CD8-positive, alpha-beta memory T cell (primary cell): Measurements from ENCODE around the gene RIOK3. TPM values are rescaled to one million over a fixed set of nuclear protein-coding genes. Genes with fewer than 3 reads are reported as not detected.

Experiments
- CTCF ChIA-PET: fragments of 350-600 bp; sonication (Branson Sonifier 250); formaldehyde crosslinking; loops from one replicate; lab custom pipeline; 2021; ENCODE audit warnings: antibody characterized with exemption; lab: Charles Lee
- POLR2A ChIA-PET: fragments of 350-600 bp; sonication (Branson Sonifier 250); formaldehyde crosslinking; loops from one replicate; lab custom pipeline; 2021; ENCODE audit warnings: antibody characterized with exemption; lab: Charles Lee
- DNase-seq, 5 donors: peaks; one replicate each; pipeline versions ENCODE4 v3.0.0 to v3.0.0-alpha.2; 2020 to 2022; ENCODE audit warnings: mixed read lengths in 1 of 5
- H3K27ac ChIP-seq: one replicate; pipeline ENCODE4 v1.7.0; 2013; ENCODE audit warnings: low read depth, mild to moderate bottlenecking, low read length, moderate library complexity
- H3K27me3 ChIP-seq: 2 replicates; pipeline ENCODE4 v1.7.0; 2013; ENCODE audit warnings: low read length, mild to moderate bottlenecking; ENCODE audit not compliant: insufficient read depth, poor library complexity, severe bottlenecking
- H3K36me3 ChIP-seq: 2 replicates; pipeline ENCODE4 v1.7.0; 2013; ENCODE audit warnings: mild to moderate bottlenecking, low read length, moderate library complexity; ENCODE audit not compliant: insufficient read depth
- H3K4me1 ChIP-seq: 2 replicates; pipeline ENCODE4 v1.7.0; 2013; ENCODE audit warnings: mild to moderate bottlenecking, low read length, moderate library complexity; ENCODE audit not compliant: insufficient read depth
- H3K4me3 ChIP-seq: 2 replicates; pipeline ENCODE4 v1.7.0; 2013; ENCODE audit warnings: mild to moderate bottlenecking, low read length
- H3K9me3 ChIP-seq: 2 replicates; pipeline ENCODE4 v1.7.0; 2013; ENCODE audit warnings: mild to moderate bottlenecking, low read length
- H3K27ac Mint-ChIP-seq, 8 donors: one replicate each; pipeline ENCODE4 v1.8.0; 2020 to 2021; ENCODE audit warnings: mixed read lengths in 8 of 8, mild to moderate bottlenecking in 6 of 8, inconsistent platforms in 3 of 8, moderate library complexity in 3 of 8
- H3K27me3 Mint-ChIP-seq, 2 donors: one replicate each; pipeline ENCODE4 v1.8.0; 2020 to 2021; ENCODE audit warnings: mixed read lengths in 2 of 2, mild to moderate bottlenecking in 1 of 2, moderate library complexity in 1 of 2
- H3K36me3 Mint-ChIP-seq, 3 donors: one replicate each; pipeline ENCODE4 v1.8.0; 2020 to 2021; ENCODE audit warnings: mixed read lengths in 3 of 3, inconsistent platforms in 1 of 3, mild to moderate bottlenecking in 1 of 3
- H3K4me1 Mint-ChIP-seq, 3 donors: one replicate each; pipeline ENCODE4 v1.8.0; 2020 to 2021; ENCODE audit warnings: mixed read lengths in 3 of 3, inconsistent platforms in 1 of 3, mild to moderate bottlenecking in 1 of 3
- H3K4me3 Mint-ChIP-seq, 7 donors: one replicate each; pipeline ENCODE4 v1.8.0; 2020 to 2021; ENCODE audit warnings: mixed read lengths in 7 of 7, mild to moderate bottlenecking in 6 of 7, moderate library complexity in 4 of 7, inconsistent platforms in 2 of 7
- H3K9me3 Mint-ChIP-seq, 5 donors: one replicate each; pipeline ENCODE4 v1.8.0; 2020 to 2022; ENCODE audit warnings: mixed read lengths in 5 of 5, mild to moderate bottlenecking in 3 of 5, moderate library complexity in 2 of 5, inconsistent platforms in 1 of 5
- polyA plus RNA-seq: library from polyadenylated mRNA; unstranded; fragments of 300-500 nt; fragmentation: Illumina TruSeq; gene quantifications from one replicate; pipeline ENCODE4 v1.2.3, GENCODE V29; 2021
- total RNA-seq, 2 experiments: library from RNA; stranded (reverse); gene quantifications; one replicate each; pipeline ENCODE4 v1.2.3, GENCODE V29; 2021

The RIOK3 gene
- total and polyA plus RNA-seq, 3 experiments from 2014 or later = 41.6 to 56.4 (median 55.3) TPM

DNA sequence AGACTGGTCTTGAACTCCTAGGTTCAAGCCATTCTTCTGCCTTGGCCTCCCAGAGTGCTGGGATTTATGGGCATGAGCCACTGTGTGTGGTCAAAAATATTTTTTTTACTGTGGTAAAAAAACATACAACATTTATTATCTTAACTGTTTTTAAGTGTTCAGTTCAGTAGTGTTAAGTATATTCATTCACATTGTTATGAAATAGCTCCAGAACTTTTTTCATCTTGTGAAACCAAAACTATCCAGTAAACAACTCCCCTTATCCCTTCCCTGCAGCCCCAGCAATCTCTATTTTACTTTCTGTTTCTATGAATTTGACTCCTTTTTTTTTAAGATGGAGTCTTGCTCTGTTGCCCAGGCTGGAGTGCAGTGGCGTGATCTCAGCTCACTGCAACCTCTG lies 59.6 kb downstream of the RIOK3 start:
- no peak for DNase-seq
- Histone ChIP-seq H3K36me3 (peaks cover 22% of the 10 kb centered on the region), H3K27me3 (no peaks in the 10 kb centered on the region), H3K4me3 (no peak overlapping the region), H3K9me3 (no peaks in the 10 kb centered on the region), H3K27ac (no peak overlapping the region), H3K4me1 (peaks cover 6% of the 10 kb centered on the region)
- no peaks in the 10 kb centered on the region for H3K9me3 Mint-ChIP-seq
- peaks cover 20 to 41% (median 31%) of the 10 kb centered on the region in 3 donors for H3K4me1 Mint-ChIP-seq
- H3K27me3 Mint-ChIP-seq = peaks cover 0 to 1% of the 10 kb centered on the region in 2 donors
- ChIA-PET POLR2A (no interaction called here), CTCF (no interaction called here)
- H3K36me3 Mint-ChIP-seq = peaks cover 10 to 83% (median 13%) of the 10 kb centered on the region in 3 donors
- peak overlapping the region; percentile 4 to 94 (median 54) for H3K27ac Mint-ChIP-seq
- no peak overlapping the region for H3K4me3 Mint-ChIP-seq

DNA sequence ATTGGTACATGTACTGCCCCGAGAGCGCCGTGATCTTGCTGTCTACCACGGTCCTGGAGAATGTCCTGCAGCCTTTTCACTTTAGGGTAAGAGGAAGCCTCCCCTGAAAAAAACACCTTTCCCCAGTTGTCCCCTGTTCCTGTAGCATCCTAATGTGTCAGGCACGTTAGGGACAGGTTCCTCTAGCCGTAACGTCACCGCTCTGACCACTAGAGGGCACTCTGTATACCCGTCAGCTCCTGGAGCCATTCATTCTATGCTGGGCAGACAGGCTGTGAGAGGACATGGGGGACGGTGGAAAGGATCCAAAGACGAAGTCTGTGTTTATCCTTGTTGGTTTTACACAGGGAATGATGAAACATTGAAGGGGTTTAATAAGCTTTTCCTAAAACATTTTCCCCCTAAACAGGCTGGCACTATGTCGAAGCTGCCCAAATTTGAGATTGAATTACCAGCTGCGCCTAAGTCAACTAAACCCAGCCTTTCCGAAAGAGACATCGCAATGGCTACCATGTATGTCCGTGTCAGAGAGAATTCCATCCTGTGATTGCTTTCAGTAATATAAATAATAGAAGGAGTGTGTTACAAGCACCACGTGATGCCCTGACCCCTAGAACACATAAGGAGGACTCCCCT lies 62.9 kb downstream of the RIOK3 start:
- peaks cover 39% of the 10 kb centered on the region for H3K36me3 ChIP-seq
- H3K9me3 Mint-ChIP-seq = no peaks in the 10 kb centered on the region

DNA sequence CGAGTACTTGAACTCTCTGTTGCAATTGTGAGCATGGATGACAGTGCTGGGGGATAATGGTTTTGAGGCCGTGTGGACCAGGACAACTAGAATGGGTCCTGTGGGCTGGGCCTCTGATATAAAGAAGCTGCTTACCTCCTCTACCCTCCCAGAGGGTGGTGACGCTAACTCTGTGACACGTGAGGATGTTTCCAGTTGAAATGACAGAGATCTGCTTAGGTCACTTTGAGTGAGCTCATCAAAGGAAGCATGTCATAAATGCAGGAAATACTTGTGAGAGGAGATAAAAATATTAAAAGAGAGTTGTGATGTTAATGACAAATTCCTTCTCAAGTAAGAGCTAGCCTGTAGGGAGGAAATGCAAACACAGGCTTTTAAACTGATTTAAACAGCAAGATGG lies 66.6 kb downstream of the RIOK3 start:
- peaks cover 62% of the 10 kb centered on the region for H3K36me3 ChIP-seq
- no peak overlapping the region for H3K4me3 ChIP-seq
- H3K4me3 Mint-ChIP-seq = no peak overlapping the region
- no peaks in the 10 kb centered on the region for H3K9me3 ChIP-seq
- no peaks in the 10 kb centered on the region for H3K27me3 Mint-ChIP-seq
- H3K4me1 ChIP-seq = no peaks in the 10 kb centered on the region
- H3K4me1 Mint-ChIP-seq = peaks cover 6 to 11% (median 8%) of the 10 kb centered on the region in 3 donors
- peak overlapping the region in 3 of 8 donors; percentile 42 to 63 (median 50) for H3K27ac Mint-ChIP-seq
- H3K27me3 ChIP-seq = no peaks in the 10 kb centered on the region
- POLR2A ChIA-PET = no interaction called here
- H3K27ac ChIP-seq = no peak overlapping the region
- CTCF ChIA-PET = interaction anchor here (1.3 kb wide), 1 partner anchor 22 kb away, joined by 3 read pairs; no protein-coding TSS in a partner anchor
- no peak for DNase-seq
- peaks cover 5 to 89% (median 31%) of the 10 kb centered on the region in 3 donors for H3K36me3 Mint-ChIP-seq
- no peaks in the 10 kb centered on the region for H3K9me3 Mint-ChIP-seq

More for the DNA sequence above, 62.9 kb downstream of the RIOK3 start:
- peaks cover 3 to 84% (median 13%) of the 10 kb centered on the region in 3 donors for H3K36me3 Mint-ChIP-seq
- peak; percentile 61 to 82 (median 67) for DNase-seq
- peak overlapping the region; percentile 10 to 84 (median 65) for H3K27ac Mint-ChIP-seq
- H3K9me3 ChIP-seq = no peaks in the 10 kb centered on the region
- H3K27me3 Mint-ChIP-seq = peaks cover 0 to 1% of the 10 kb centered on the region in 2 donors
- ChIA-PET CTCF (interaction anchor here (0.6 to 3.3 kb wide), 22 partner anchors 8 to 349 kb away, joined by 3 to 50 read pairs (median 4); partner anchors contain the start of genes NPC1 and RMC1), POLR2A (interaction anchor here (0.8 kb wide), 1 partner anchor 47 kb away, joined by 3 read pairs; no protein-coding TSS in a partner anchor)
- H3K4me3 ChIP-seq = no peak overlapping the region
- H3K27me3 ChIP-seq = no peaks in the 10 kb centered on the region
- no peak overlapping the region for H3K4me3 Mint-ChIP-seq
- H3K27ac ChIP-seq = peak overlapping the region; percentile 28
- H3K4me1 ChIP-seq = peaks cover 6% of the 10 kb centered on the region
- peaks cover 10 to 24% (median 18%) of the 10 kb centered on the region in 3 donors for H3K4me1 Mint-ChIP-seq

DNA sequence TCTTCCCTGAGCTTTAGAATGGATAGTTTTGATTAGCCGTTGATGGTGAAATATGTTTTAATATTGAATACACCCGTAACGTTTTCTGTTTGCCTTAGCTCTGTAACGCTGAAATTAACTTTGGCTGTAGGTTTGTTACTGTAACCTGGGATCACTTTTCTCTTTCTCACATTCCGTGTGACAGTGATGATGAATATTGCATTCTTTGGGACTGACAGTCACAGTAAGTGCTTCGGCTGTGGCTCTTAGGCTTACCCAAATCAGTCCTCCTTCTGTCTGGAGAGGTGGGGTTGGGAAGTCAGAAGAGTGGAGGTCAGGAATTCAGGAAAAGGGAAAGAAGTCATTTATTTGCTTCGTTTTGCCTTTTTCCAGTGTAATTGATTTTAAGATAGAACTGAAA lies 68.2 kb downstream of the RIOK3 start:
- H3K27me3 Mint-ChIP-seq = no peaks in the 10 kb centered on the region
- no peaks in the 10 kb centered on the region for H3K4me1 ChIP-seq
- peaks cover 65% of the 10 kb centered on the region for H3K36me3 ChIP-seq
- H3K4me3 ChIP-seq = no peak overlapping the region
- no peak overlapping the region for H3K4me3 Mint-ChIP-seq
- H3K9me3 Mint-ChIP-seq = no peaks in the 10 kb centered on the region
- no peaks in the 10 kb centered on the region for H3K9me3 ChIP-seq
- H3K4me1 Mint-ChIP-seq = peaks cover 0 to 5% (median 0%) of the 10 kb centered on the region in 3 donors
- POLR2A ChIA-PET = no interaction called here
- no peak overlapping the region for H3K27ac ChIP-seq
- H3K36me3 Mint-ChIP-seq = peaks cover 5 to 83% (median 35%) of the 10 kb centered on the region in 3 donors
- CTCF ChIA-PET = interaction anchor here (1.6 kb wide), 1 partner anchor 22 kb away, joined by 3 read pairs; no protein-coding TSS in a partner anchor
- H3K27ac Mint-ChIP-seq = peak overlapping the region in 2 of 8 donors; percentile 20 to 32
- H3K27me3 ChIP-seq = no peaks in the 10 kb centered on the region
- no peak for DNase-seq

DNA sequence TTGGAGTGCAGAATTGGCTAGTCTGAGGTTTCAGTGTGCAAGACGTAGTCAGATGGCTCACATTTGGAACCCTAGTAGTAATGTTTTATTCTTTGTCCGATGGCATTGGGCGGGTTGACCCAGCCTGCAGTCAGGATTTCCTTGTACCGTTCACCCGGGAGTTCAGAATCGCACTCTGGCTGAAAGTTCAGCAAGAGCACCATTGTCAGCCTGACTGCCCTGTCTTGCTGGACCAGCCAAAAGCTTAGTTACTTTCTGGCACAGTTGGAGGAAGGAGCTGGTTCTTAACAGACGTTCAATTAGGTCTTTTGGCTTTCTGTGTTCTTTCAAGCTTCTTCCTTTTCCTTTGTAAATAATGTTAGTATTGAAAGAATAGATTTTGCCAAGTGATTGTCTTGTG lies 68.8 kb downstream of the RIOK3 start:
- H3K27ac Mint-ChIP-seq = peak overlapping the region in 3 of 8 donors; percentile 7 to 74 (median 55)
- POLR2A ChIA-PET = no interaction called here
- H3K36me3 Mint-ChIP-seq = peaks cover 5 to 84% (median 39%) of the 10 kb centered on the region in 3 donors

DNA sequence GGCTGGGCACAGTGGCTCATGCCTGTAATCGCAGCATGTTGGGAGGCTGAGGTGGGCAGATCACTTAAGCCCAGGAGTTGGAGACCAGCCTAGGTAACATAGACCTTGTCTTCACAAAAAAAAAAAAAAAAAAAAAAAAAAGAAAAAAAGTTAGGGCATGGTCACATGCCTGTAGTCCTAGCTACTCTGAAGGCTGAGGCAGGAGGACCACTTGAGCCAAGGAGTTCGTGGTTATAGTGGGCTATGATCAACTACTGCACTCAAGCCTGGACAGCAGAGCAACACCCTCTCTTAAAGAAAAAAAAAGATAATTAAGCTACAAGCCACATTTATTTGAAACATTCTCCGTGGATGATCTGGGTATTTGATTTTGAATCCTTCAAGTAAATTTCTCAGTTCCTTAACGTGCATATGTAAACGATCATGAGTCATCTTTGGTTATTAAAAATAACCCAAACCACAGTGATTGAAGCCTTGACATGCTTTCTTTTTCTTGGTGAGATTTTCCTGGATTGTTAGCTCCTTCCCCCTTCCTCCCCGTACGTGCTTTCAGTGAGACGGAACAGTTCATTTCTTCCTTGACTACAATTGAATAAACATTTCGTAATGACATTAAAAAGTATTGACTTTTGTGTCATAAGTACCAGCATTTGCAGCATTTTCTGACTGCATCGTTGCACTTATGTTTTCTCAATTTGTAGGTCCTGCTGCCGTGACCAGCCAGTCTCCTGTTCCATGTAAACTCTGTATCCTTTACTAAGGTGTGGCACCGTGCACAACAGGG lies 70.5 kb downstream of the RIOK3 start:
- peaks cover 0 to 5% (median 0%) of the 10 kb centered on the region in 3 donors for H3K4me1 Mint-ChIP-seq
- peak overlapping the region in 5 of 8 donors; percentile 13 to 82 (median 52) for H3K27ac Mint-ChIP-seq
- CTCF ChIA-PET = interaction anchor here (1.3 to 1.8 kb wide), 3 partner anchors 9 to 64 kb away, joined by 3 to 4 read pairs (median 3); no protein-coding TSS in a partner anchor

More for the DNA sequence above, 68.8 kb downstream of the RIOK3 start:
- H3K4me3 ChIP-seq = no peak overlapping the region
- no peak overlapping the region for H3K4me3 Mint-ChIP-seq
- H3K27me3 Mint-ChIP-seq = no peaks in the 10 kb centered on the region
- CTCF ChIA-PET = interaction anchor here (1.6 to 1.8 kb wide), 2 partner anchors 17 to 23 kb away, joined by 3 to 4 read pairs; no protein-coding TSS in a partner anchor
- peaks cover 68% of the 10 kb centered on the region for H3K36me3 ChIP-seq
- peaks cover 0 to 5% (median 0%) of the 10 kb centered on the region in 3 donors for H3K4me1 Mint-ChIP-seq
- no peak for DNase-seq
- no peaks in the 10 kb centered on the region for H3K9me3 Mint-ChIP-seq
- H3K4me1 ChIP-seq = no peaks in the 10 kb centered on the region
- no peak overlapping the region for H3K27ac ChIP-seq
- H3K27me3 ChIP-seq = no peaks in the 10 kb centered on the region
- H3K9me3 ChIP-seq = no peaks in the 10 kb centered on the region

DNA sequence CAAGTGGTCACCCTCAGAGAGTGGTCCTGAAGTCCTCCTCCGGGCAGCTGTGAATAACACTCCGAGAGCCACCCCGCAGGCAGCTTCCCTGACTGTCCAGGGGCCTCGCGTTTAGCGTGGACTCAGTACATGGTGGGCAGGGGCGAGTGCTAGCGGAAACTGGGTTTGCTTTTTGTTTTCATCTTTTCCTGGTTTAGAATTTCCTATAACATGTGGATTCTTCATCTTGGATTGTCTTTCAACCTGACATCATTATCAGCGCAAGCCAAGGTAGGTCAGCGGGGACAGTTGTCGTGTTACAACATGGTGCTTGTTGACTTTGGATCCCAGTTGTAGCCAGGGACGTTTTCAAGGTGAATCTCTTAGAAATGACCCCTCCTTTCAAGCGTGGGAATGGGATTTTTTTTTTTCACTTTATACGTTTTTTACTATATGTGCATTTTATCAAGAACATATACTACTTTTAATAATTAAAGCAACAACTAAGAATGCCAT lies 71.2 kb downstream of the RIOK3 start:
- Histone ChIP-seq H3K27me3 (no peaks in the 10 kb centered on the region), H3K36me3 (peaks cover 64% of the 10 kb centered on the region), H3K9me3 (no peaks in the 10 kb centered on the region), H3K4me3 (no peak overlapping the region), H3K4me1 (peaks cover 3% of the 10 kb centered on the region), H3K27ac (no peak overlapping the region)
- ChIA-PET CTCF (interaction anchor here (1.3 to 1.4 kb wide), 2 partner anchors 10 to 64 kb away, joined by 3 read pairs; no protein-coding TSS in a partner anchor), POLR2A (no interaction called here)
- H3K9me3 Mint-ChIP-seq = no peaks in the 10 kb centered on the region
- peaks cover 0 to 5% (median 0%) of the 10 kb centered on the region in 3 donors for H3K4me1 Mint-ChIP-seq
- DNase-seq = no peak
- peak overlapping the region in 2 of 8 donors; percentile 46 to 82 for H3K27ac Mint-ChIP-seq
- peaks cover 5 to 86% (median 37%) of the 10 kb centered on the region in 3 donors for H3K36me3 Mint-ChIP-seq
- no peaks in the 10 kb centered on the region for H3K27me3 Mint-ChIP-seq
- H3K4me3 Mint-ChIP-seq = no peak overlapping the region

More for the DNA sequence above, 70.5 kb downstream of the RIOK3 start:
- no peak overlapping the region for H3K27ac ChIP-seq
- Mint-ChIP-seq H3K4me3 (no peak overlapping the region), H3K9me3 (no peaks in the 10 kb centered on the region), H3K27me3 (no peaks in the 10 kb centered on the region), H3K36me3 (peaks cover 5 to 85% (median 41%) of the 10 kb centered on the region in 3 donors)
- no peaks in the 10 kb centered on the region for H3K9me3 ChIP-seq
- H3K4me1 ChIP-seq = no peaks in the 10 kb centered on the region
- H3K27me3 ChIP-seq = no peaks in the 10 kb centered on the region
- POLR2A ChIA-PET = no interaction called here
- H3K4me3 ChIP-seq = no peak overlapping the region
- H3K36me3 ChIP-seq = peaks cover 66% of the 10 kb centered on the region
- DNase-seq = no peak
